HS-27A (cell line): ENCODE results near the gene TCF23.
"Not testable (repeated sequence)": the region's sequence is repeated elsewhere in the genome, so short reads cannot be mapped to it uniquely, and the experiment has no call there.

ENCODE experiments used
- DNase-seq: peaks from one replicate; pipeline ENCODE4 v3.0.0-alpha.2; 2012; ENCODE audit warnings: low read depth, missing footprints

Gene TCF23

GRCh38 chr2:27148801-27149439 lies at the start of gene TCF23:
TCF23 (plus strand) TSS chr2:27149004; CDS start chr2:27149134, 130 bp downstream.
- no peak for DNase-seq

DNA sequence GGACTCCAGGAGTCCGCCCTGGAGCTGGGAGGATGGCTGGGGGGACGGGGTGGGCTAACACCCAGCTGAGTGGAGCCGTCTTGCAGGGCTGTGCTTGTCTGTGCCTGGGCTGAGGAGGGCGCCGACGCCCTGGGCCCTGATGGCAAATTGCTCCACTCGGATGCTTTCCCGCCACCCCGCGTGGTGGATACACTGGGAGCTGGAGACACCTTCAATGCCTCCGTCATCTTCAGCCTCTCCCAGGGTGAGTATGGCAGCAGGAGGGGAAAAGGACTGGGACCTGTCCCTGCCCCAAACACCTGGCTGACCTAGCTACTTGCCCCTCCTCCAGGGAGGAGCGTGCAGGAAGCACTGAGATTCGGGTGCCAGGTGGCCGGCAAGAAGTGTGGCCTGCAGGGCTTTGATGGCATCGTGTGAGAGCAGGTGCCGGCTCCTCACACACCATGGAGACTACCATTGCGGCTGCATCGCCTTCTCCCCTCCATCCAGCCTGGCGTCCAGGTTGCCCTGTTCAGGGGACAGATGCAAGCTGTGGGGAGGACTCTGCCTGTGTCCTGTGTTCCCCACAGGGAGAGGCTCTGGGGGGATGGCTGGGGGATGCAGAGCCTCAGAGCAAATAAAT lies 49.4 kb upstream of the TCF23 start:
- DNase-seq = no peak

GRCh38 chr2:27100036-27100435 lies 48.8 kb upstream of the TCF23 start:
- no peak for DNase-seq

- no peak for DNase-seq
These were observed 46.5 kb upstream of the TCF23 start for GRCh38 chr2:27102329-27102728.

DNA sequence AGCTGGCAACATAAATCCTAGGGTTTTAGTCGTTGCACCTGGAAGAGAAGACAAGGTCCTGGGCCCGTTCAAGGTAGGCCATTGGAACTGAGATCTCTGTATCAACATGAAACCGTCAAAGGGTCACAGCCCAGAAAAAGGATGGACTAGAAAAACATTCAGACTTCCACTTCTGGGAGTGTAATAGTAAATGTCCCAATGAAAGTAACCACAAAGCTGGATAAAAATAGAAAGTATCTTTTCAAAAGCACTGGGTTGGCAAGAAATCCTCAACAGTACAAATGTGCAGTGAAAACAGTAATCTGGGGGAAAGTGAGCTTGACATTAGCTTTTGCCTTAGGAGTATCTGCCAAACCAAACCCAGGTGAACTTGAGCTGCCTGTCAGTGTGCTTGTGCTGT lies 42.8 kb upstream of the TCF23 start:
- DNase-seq = no peak

DNA sequence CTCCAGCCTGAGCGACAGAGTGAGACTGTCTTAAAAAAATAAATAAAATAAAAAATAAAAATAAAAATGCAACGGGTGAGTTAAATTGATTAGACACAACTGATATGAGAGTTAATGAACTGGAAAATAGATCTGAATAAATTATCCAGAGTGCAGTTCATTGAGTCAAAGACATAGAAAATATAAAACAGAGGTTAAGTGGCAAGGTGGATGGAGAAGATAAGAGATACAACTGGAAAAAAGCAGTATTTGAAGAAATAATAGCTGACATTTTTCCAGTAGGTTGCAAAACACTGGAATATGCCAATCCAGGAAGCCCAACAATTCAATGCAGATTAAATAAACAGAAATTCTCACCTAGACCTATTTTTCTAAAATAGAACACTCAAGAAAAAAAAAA lies 40.6 kb upstream of the TCF23 start:
- DNase-seq = no peak

GRCh38 chr2:27109083-27109482 lies 39.7 kb upstream of the TCF23 start:
- DNase-seq = no peak

- not testable (repeated sequence) for DNase-seq
These were observed 38.0 kb upstream of the TCF23 start for GRCh38 chr2:27110603-27111352.

DNA sequence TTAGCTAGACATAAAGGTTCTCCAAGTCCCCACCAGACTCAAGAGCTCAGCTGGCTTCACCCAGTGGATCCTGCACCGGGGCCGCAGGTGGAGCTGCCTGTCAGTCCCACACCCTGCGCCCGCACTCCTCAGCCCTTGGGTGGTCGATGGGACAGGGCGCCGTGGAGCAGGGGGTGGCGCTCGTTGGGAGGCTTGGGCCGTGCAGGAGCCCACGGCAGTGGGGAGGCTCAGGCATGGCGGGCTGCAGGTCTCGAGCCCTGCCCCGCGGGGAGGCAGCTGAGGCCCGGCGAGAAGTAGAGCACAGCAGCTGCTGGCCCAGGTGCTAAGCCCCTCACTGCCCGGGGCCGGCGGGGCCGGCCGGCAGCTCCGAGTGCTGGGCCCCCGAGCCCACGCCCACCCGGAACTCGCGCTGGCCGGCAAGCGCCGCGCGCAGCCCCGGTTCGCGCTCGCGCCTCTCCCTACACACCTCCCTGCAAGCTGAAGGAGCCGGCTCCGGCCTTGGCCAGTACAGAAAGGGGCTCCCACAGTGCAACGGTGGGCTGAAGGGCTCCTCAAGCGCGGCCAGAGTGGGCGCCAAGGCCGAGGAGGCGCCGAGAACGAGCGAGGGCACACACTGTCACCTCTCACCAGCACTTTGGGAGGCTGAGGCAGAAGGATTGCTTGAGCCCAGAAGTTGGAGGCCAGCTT lies 37.3 kb upstream of the TCF23 start:
- not testable (repeated sequence) for DNase-seq

DNA sequence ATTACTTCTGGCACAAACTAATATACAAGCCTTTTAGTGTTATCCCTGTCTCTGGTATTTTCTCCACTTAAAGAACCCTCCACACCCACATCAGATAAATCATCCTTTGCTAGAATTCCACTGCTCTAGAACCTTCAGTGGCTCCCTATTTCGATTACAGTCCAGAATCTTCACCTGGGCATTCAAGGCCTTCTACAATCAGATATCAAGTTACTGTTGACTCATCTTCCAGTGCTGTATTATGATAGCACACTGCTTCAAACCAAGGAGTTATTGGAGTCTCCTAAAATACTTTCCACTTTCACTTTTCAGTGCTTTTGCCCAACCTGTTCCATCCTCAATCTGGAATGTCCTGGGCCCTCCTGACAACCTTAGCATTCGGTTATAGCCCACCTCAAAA lies 33.3 kb upstream of the TCF23 start:
- no peak for DNase-seq

DNA sequence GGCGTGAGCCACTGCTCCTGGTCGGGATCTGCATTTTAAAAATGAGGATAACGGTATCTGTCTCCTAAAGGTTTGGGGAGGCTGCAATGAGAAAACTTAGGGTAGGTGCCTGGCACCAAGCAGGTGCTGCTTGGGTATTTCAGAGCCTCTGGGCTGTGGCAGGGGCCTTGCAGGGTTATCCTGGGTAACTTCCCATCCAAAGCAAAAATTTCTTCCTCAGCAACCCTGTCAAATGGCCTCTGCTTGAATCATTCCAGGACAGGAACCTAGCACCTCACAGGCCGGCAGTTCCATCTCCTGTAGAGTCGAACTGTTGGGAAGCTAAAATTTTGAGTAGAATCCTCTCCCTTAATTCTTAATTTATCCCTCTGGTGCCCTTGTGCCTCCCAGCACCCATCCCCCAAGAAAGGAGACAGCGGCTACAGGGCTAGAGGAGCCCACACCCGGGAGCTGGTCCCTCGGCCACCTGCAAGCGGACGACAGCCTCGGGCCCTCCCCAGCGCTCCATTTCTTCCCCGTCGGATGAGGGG lies 30.7 kb upstream of the TCF23 start:
- DNase-seq = no peak

GRCh38 chr2:27118525-27119329 lies 30.1 kb upstream of the TCF23 start, which contains the start of gene CGREF1:
CGREF1 (minus strand) TSS chr2:27119128; CDS start chr2:27104366, 14,762 bp downstream.
- DNase-seq = no peak

GRCh38 chr2:27119330-27119670 lies 29.5 kb upstream of the TCF23 start:
- DNase-seq = not testable (repeated sequence)

GRCh38 chr2:27121906-27122305 lies 26.9 kb upstream of the TCF23 start:
- no peak for DNase-seq

DNA sequence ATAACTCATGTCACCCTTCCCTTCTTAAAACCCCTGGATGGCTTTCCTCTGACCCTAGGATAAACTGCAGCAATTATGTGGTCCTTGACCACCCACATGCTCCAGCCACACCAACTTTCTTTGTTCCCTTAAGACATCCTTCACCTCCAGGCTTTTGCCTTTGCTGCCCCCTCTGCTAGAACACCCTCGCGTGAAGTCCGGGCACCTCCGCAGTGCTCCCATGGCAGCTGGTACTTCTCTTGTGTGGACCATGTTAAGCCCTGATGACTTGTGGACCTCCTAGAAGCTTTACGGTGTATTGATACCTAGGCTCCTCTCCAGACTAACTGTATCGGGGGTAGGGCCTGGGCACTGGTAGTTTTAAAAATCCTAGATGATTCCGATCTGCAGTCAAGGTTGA lies 26.0 kb upstream of the TCF23 start:
- DNase-seq = no peak

DNA sequence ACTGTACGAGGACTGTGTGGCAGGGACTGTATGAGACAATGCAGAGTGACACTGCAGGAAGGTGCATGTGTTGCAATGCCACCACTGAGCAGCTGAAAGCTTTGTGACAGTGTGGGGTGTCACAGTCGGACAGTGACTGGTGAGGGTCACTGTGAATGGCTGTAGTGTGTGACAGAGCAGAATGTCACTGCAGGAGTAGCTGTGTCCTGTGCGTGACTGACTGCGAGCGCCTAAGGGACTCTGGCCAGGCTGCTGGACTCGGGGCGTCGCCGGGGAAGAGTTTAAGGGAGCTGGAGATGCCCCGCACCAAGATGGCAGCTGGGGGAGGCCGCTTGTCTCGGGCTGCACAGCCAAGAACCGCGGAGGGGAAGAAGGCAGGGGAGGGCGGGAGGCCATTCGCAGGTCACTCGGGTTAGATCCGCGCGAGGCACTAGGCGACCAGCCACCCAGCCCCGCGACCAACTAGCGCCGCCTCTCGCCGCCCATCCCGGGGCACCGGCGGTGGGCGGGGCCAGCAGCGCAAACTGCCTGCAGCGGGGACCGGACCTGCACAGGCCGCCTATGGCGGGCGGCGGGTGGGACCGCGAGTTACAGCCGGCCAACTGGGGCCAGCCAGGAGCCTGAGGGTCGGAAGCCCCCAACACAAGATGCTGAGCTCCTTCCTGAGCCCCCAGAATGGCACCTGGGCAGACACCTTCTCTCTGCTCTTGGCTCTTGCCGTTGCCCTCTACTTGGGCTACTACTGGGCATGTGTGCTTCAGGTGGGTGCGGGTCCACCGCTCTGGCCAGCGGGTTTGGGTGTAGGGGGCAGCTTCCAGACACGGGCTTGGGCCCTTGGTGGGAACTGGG lies 25.3 kb upstream of the TCF23 start, which contains the start of gene ABHD1:
ABHD1 (plus strand) TSS at position 514 of the 849 bp plus-strand sequence; CDS start at position 648, 134 bp downstream.
- DNase-seq = no peak

DNA sequence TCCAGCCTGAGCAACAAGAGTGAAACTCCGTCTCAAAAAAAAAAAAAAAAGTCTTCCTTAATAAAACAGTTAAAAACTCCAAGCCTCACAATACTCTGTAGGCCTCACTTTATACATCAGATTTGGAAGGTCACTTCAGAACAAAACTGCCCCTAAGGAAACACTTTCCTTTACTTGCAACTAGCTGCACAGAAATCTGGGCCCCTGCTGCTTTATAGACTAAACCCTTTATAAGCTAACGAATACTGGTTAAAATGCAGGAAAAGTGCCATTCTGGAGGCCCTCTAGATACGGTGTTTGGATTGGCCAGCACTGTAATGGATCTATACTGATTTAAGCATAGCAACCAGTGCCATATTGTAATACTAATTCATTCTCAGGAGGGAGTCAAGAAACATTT lies 23.7 kb upstream of the TCF23 start:
- no peak for DNase-seq

DNA sequence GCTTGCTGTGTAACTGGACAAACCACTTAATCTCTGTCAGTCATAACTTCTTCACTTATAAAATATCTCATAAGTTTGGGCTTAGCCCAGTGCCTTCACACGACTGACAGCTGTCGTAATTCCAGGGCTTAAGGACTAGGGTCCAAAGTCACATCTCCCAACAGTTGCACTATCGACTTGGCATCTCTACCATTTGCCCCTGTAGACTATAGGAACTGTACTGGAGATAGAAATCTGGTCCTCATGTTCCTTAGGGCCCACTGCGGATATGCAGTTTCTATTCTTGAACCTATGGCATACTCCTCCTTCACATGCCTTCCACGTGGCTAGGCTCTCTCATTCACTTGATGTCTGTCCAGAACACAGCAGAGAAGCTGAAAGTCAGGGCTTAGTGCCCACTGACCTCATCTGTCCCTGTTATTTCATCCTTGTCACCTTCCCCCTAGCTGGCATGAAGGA lies 22.5 kb upstream of the TCF23 start:
- no peak for DNase-seq

GRCh38 chr2:27127883-27128667 lies 20.7 kb upstream of the TCF23 start:
- no peak for DNase-seq
